WTC11 (cell line): ENCODE data around the gene CALN1.

Source experiments
- ATF1 ChIP-seq: sonication (generic); formaldehyde crosslinking; IDR thresholded peaks from 2 replicates; pipeline ENCODE4 v1.8.1; 2023; ENCODE audit warnings: mild to moderate bottlenecking, moderate library complexity, missing genetic modification reagents
- CTCF ChIP-seq: fragments of 200-600 bp; IDR thresholded peaks from 2 replicates; pipeline ENCODE4 v1.8.0; 2022; ENCODE audit warnings: antibody characterized with exemption
- FOXP4 ChIP-seq: sonication (generic); formaldehyde crosslinking; IDR thresholded peaks from 2 replicates; pipeline ENCODE4 v1.8.0; 2022; ENCODE audit warnings: mild to moderate bottlenecking, missing genetic modification reagents
- GRHL2 ChIP-seq: fragments of 250-450 bp; sonication (Bioruptor Pico); IDR thresholded peaks from 2 replicates; pipeline ENCODE4 v1.8.0; 2022; ENCODE audit warnings: mild to moderate bottlenecking, moderate library complexity; ENCODE audit not compliant: insufficient replicate concordance, severe bottlenecking
- JUN ChIP-seq: sonication (generic); formaldehyde crosslinking; IDR thresholded peaks from 2 replicates; pipeline ENCODE4 v1.8.0; 2023; ENCODE audit warnings: mild to moderate bottlenecking, missing genetic modification reagents
- NR3C1 ChIP-seq: sonication (generic); formaldehyde crosslinking; conservative IDR thresholded peaks from 2 replicates; pipeline ENCODE4 v1.8.1; 2023; ENCODE audit warnings: low read depth, mild to moderate bottlenecking, missing genetic modification reagents
- ZNF396 ChIP-seq: fragments of 250-450 bp; sonication (Bioruptor Pico); IDR thresholded peaks from 2 replicates; pipeline ENCODE4 v1.8.0; 2021; ENCODE audit warnings: mild to moderate bottlenecking, moderate library complexity, borderline replicate concordance
- TF ChIP-seq, protein P1 (sequence below): fragments of 250-450 bp; sonication (Bioruptor Pico); IDR thresholded peaks from 2 replicates; pipeline ENCODE4 v2.1.2; 2022; ENCODE audit warnings: mild to moderate bottlenecking, moderate library complexity
- TF ChIP-seq, protein P2 (sequence below): sonication (generic); formaldehyde crosslinking; IDR thresholded peaks from 2 replicates; pipeline ENCODE4 v1.8.0; 2022; ENCODE audit warnings: mild to moderate bottlenecking, missing genetic modification reagents
- TF ChIP-seq, protein P3 (sequence below): sonication (generic); formaldehyde crosslinking; IDR thresholded peaks from 2 replicates; pipeline ENCODE4 v1.8.1; 2022; ENCODE audit warnings: low read depth, missing genetic modification reagents, borderline replicate concordance

GRCh38 chr7:72023926-72024325 is 388.2 kb downstream of the CALN1 start:
- TF ChIP-seq CTCF (no peak), NR3C1 (CRISPR knock-in tag) (no peak), FOXP4 (CRISPR knock-in tag) (no peak), ATF1 (CRISPR knock-in tag) (no peak), JUN (CRISPR knock-in tag) (no peak), ZNF396 (CRISPR knock-in tag) (no peak), GRHL2 (no peak)
- TF ChIP-seq, protein P1, sequence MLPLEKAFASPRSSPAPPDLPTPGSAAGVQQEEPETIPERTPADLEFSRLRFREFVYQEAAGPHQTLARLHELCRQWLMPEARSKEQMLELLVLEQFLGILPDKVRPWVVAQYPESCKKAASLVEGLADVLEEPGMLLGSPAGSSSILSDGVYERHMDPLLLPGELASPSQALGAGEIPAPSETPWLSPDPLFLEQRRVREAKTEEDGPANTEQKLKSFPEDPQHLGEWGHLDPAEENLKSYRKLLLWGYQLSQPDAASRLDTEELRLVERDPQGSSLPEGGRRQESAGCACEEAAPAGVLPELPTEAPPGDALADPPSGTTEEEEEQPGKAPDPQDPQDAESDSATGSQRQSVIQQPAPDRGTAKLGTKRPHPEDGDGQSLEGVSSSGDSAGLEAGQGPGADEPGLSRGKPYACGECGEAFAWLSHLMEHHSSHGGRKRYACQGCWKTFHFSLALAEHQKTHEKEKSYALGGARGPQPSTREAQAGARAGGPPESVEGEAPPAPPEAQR (CRISPR knock-in tag) = no peak
- TF ChIP-seq, protein P2, sequence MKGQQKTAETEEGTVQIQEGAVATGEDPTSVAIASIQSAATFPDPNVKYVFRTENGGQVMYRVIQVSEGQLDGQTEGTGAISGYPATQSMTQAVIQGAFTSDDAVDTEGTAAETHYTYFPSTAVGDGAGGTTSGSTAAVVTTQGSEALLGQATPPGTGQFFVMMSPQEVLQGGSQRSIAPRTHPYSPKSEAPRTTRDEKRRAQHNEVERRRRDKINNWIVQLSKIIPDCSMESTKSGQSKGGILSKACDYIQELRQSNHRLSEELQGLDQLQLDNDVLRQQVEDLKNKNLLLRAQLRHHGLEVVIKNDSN (CRISPR knock-in tag) = no peak
- TF ChIP-seq, protein P3, sequence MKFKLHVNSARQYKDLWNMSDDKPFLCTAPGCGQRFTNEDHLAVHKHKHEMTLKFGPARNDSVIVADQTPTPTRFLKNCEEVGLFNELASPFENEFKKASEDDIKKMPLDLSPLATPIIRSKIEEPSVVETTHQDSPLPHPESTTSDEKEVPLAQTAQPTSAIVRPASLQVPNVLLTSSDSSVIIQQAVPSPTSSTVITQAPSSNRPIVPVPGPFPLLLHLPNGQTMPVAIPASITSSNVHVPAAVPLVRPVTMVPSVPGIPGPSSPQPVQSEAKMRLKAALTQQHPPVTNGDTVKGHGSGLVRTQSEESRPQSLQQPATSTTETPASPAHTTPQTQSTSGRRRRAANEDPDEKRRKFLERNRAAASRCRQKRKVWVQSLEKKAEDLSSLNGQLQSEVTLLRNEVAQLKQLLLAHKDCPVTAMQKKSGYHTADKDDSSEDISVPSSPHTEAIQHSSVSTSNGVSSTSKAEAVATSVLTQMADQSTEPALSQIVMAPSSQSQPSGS (CRISPR knock-in tag) = no peak
